Fibroblast of lung (primary cell): Measurements from ENCODE around the gene TRIML1.

Source experiments
- CTCF ChIP-seq, 2 donors: IDR thresholded peaks in 1 of 2; conservative IDR thresholded peaks in 1 of 2; 1 replicate in 1 of 2; 2 replicates in 1 of 2; pipeline ENCODE4 v1.5.1; 2011 to 2012; ENCODE audit warnings: low read length in 2 of 2, control low read depth in 1 of 2, inconsistent platforms in 1 of 2, low read depth in 1 of 2, mild to moderate bottlenecking in 1 of 2
- EZH2 ChIP-seq: IDR thresholded peaks from 2 replicates; pipeline ENCODE4 v1.5.1; 2012; ENCODE audit warnings: low read length, control low read depth, mild to moderate bottlenecking; ENCODE audit errors: missing control alignments

- TF ChIP-seq CTCF (conservative IDR thresholded peaks at IDR 0.05 in 1 of 2, IDR thresholded peaks at IDR 0.05 in 1 of 2; ENCODE audit: low read depth in 1 of 2, low read length in 2 of 2) (no peak), EZH2 (no peak)
Observed at GRCh38 chr4:188110036-188110435, 29.2 kb upstream of the TRIML1 start.
